ENCODE data around the gene NHERF2. TPM values are rescaled to one million over a fixed set of nuclear protein-coding genes. Genes with fewer than 3 reads are reported as not detected.

NHERF2 gene
- total RNA-seq, 6 experiments from 2014 or later = 129 to 284 (median 186) TPM

- no peak for TF ChIP-seq POLR2A (IDR thresholded peaks at IDR 0.05)
- TF ChIP-seq, protein P1, sequence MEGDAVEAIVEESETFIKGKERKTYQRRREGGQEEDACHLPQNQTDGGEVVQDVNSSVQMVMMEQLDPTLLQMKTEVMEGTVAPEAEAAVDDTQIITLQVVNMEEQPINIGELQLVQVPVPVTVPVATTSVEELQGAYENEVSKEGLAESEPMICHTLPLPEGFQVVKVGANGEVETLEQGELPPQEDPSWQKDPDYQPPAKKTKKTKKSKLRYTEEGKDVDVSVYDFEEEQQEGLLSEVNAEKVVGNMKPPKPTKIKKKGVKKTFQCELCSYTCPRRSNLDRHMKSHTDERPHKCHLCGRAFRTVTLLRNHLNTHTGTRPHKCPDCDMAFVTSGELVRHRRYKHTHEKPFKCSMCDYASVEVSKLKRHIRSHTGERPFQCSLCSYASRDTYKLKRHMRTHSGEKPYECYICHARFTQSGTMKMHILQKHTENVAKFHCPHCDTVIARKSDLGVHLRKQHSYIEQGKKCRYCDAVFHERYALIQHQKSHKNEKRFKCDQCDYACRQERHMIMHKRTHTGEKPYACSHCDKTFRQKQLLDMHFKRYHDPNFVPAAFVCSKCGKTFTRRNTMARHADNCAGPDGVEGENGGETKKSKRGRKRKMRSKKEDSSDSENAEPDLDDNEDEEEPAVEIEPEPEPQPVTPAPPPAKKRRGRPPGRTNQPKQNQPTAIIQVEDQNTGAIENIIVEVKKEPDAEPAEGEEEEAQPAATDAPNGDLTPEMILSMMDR (IDR thresholded peaks at IDR 0.05) = no peak
- no peak overlapping the region for H3K27ac ChIP-seq
- 60% methylated on average over 1 of the region's 22 CpGs for WGBS (ENCODE audit: insufficient coverage, low coverage, low lambda C conversion rate, missing lambda C conversion rate)
- no peak overlapping the region for H3K4me3 ChIP-seq
- intact Hi-C loops (cut with DNase I) = no loop called here
- H3K36me3 ChIP-seq = no peaks in the 10 kb centered on the region
- DNase-seq (peak in 2 of 3 donors; percentile 50 to 53), ATAC-seq (no peak)
- peaks cover 0 to 50% (median 26%) of the 10 kb centered on the region in 4 donors for H3K4me1 ChIP-seq
- H3K27me3 ChIP-seq = no peaks in the 10 kb centered on the region
- no peaks in the 10 kb centered on the region for H3K9me3 ChIP-seq
These were observed 17.8 kb downstream of the NHERF2 start for GRCh38 chr16:2044541-2044940.

DNA sequence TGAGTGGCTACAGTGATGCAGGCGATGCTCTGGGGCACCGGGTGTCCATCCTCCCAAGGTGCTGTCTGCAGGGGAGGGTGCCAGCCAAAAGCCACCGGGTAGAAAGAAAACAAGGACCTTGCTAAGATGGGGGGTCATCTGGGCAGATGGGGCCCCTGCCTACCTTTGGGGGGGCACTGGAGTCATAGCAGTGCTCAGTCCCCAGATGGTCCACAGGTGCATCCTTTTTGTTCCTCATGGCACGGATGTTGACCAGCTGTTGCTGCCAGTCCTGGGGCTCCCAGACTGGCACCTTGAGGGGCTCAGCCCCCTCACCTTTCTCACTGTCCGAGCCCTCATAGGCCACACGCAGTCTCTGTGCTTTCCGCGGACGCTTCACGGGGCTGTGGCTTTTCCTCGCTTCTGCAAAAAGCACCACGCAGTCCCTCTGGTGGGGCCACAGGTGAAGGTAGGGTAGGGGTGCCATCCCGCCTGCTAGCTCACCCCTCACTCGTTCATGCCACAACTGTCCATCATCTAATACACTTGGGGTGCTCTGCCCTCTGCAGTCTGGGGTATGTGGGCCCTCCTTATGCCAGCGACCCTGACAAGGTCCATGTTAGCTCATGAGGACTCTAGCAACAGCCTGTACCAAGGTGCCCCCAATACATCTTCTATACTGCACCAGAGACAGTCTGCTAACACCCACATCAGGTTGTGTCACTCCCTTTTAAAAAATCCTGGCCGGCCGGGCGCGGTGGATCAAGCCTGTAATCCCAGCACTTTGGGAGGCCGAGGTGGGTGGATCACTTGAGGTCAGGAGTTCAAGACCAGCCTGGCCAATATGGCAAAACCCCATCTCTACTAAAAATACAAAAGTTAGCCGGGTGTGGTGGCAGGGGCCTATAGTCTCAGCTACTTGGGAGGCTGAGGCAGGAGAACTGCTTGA is 19.5 kb downstream of the NHERF2 start:
- DNase-seq = peak in 1 of 3 donors; percentile 43
- peaks cover 0 to 38% (median 17%) of the 10 kb centered on the region in 4 donors for H3K4me1 ChIP-seq
- no peak for ATAC-seq

GRCh38 chr16:2046893-2047329 is 20.2 kb downstream of the NHERF2 start:
- H3K9me3 ChIP-seq = no peaks in the 10 kb centered on the region
- intact Hi-C loops (cut with DNase I) = no loop called here
- H3K4me3 ChIP-seq = peak overlapping the region; percentile 79 to 100 (median 98)
- peak overlapping the region; percentile 8 to 61 (median 58) for H3K27ac ChIP-seq
- ATAC-seq = no peak
- H3K27me3 ChIP-seq = no peaks in the 10 kb centered on the region
- peak in 1 of 3 donors; percentile 47 for DNase-seq
- H3K36me3 ChIP-seq = peaks cover 0 to 21% (median 0%) of the 10 kb centered on the region in 4 donors
- TF ChIP-seq POLR2A (IDR thresholded peaks at IDR 0.05) = no peak
- TF ChIP-seq, protein P1 (IDR thresholded peaks at IDR 0.05) = no peak
- peaks cover 0 to 32% (median 14%) of the 10 kb centered on the region in 4 donors for H3K4me1 ChIP-seq
- WGBS (ENCODE audit: insufficient coverage, low coverage, low lambda C conversion rate, missing lambda C conversion rate) = 0% methylated on average over 4 of the region's 8 CpGs

More for the DNA sequence above, 19.5 kb downstream of the NHERF2 start:
- Histone ChIP-seq H3K9me3 (no peaks in the 10 kb centered on the region), H3K27ac (peak overlapping the region in 2 of 3 donors; percentile 58 to 61), H3K36me3 (peaks cover 0 to 14% (median 0%) of the 10 kb centered on the region in 4 donors), H3K4me3 (peak overlapping the region in 1 of 3 donors; percentile 100), H3K27me3 (no peaks in the 10 kb centered on the region)
- no peak for TF ChIP-seq POLR2A (IDR thresholded peaks at IDR 0.05)
- TF ChIP-seq, protein P1 (IDR thresholded peaks at IDR 0.05) = no peak
- intact Hi-C loops (cut with DNase I) = no loop called here
- 66% methylated on average over 11 of the region's 21 CpGs for WGBS (ENCODE audit: insufficient coverage, low coverage, low lambda C conversion rate, missing lambda C conversion rate)

DNA sequence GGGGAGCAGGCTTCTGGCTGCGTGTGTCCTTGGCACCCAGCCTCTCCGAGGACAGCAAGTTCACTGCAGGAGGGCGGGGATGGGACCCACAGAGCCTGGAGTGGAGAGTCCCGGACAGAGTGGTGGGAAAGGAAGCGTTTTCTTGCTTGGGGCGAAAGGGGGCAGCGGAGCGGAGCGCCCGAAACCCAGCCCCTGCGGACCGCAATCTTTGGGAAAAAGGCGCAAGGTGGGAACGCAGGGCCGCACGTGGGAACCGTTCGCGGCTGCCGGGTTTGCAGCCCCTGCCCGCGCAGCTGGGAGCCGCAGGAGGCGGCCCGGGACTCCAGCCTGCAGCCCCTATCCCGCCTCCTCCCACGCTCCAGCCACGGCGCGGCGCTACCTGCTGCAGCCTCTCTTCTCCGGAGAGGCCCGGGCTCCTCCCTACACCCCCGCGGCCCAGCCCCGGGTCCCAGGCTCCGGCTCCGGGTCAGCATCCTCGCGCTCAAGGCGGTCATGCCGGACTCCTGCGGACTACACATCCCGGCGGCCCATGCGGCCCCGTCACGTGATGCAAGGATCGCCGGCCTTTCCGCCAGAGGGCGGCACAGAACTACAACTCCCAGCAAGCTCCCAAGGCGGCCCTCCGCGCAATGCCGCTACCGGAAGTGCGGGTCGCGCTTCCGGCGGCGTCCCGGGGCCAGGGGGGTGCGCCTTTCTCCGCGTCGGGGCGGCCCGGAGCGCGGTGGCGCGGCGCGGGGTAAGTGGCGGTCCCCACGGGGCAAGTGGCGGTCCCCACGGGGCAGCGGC is 20.8 kb downstream of the NHERF2 start, which contains the start of the genes NTHL1 and TSC2:
NTHL1 (minus strand) TSS at position 505 of the 786 bp plus-strand sequence; CDS start at position 494, 11 bp downstream.
TSC2 (plus strand) TSS at position 656 of the 786 bp plus-strand sequence. CDS start 631 bp downstream, outside the sequence.
- DNase-seq (peak; percentile 97 to 98 (median 98)), ATAC-seq (peak; percentile 92 to 96 (median 94))
- TF ChIP-seq, protein P1 (IDR thresholded peaks at IDR 0.05) = peak; percentile 29 to 55 (median 44)
- no peak for TF ChIP-seq POLR2A (IDR thresholded peaks at IDR 0.05)
- peak within 1 kb of the TSS; percentile 79 to 100 (median 98) for H3K4me3 ChIP-seq
- H3K9me3 ChIP-seq = no peaks in the 10 kb centered on the region
- H3K4me1 ChIP-seq = peaks cover 0 to 26% (median 10%) of the 10 kb centered on the region in 4 donors
- H3K36me3 ChIP-seq = peaks cover 0 to 25% (median 0%) of the 10 kb centered on the region in 4 donors
- intact Hi-C loops (cut with DNase I) = no loop called here
- 0% methylated on average over 23 of the region's 81 CpGs for WGBS (ENCODE audit: insufficient coverage, low coverage, low lambda C conversion rate, missing lambda C conversion rate)
- H3K27ac ChIP-seq = peak within 1 kb of the TSS; percentile 8 to 61 (median 58)
- no peaks in the 10 kb centered on the region for H3K27me3 ChIP-seq
